Stimulated activated CD8-positive, alpha-beta memory T cell treated with anti-CD3 and anti-CD28 coated beads, Interleukin-7, amount 100 ng/mL, for 1 hour (primary cell): ENCODE data around the gene COPS6.

Experiments used
- DNase-seq, 2 donors: peaks; one replicate each; pipeline ENCODE4 v3.0.0-alpha.2; 2020; ENCODE audit warnings: low read depth in 2 of 2

COPS6 gene

DNA sequence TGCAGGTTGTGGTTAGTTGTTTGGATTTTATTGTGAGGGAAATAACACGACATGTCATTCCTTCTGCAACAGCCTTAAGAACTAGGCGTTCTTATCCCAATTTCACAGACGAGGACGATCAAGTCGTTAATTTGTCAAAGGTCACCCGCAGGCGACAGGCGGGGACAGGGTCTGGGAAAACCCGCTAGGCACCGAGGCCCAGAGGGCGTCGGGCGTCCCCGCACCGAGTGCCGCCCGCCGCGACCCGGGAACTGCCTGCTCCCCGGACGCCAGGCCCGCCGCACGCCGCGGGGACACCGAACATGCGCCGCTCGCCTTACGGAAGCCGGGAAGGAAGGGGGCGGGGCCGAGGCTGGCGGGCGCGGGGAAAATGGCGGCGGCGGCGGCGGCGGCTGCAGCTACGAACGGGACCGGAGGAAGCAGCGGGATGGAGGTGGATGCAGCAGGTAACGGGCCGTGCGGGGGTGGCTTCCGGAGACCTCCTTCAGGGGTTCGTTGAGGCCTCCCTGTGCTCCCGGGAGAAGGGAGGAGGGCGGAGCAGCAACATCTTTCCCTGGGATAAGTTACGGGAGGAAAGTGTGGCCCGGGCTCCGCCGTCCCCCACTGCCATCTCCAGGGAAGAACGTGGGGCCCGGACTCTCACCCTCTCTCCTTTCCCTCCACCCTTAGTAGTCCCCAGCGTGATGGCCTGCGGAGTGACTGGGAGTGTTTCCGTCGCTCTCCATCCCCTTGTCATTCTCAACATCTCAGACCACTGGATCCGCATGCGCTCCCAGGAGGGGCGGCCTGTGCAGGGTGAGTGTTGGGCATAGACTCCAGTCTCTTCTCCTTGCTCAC, at the start of gene COPS6:
Gene COPS6, plus strand, starts transcription at position 349 of the 837 bp plus-strand sequence. Its CDS starts 22 bp downstream, at position 371.
- DNase-seq, result peak; percentile 75

DNA sequence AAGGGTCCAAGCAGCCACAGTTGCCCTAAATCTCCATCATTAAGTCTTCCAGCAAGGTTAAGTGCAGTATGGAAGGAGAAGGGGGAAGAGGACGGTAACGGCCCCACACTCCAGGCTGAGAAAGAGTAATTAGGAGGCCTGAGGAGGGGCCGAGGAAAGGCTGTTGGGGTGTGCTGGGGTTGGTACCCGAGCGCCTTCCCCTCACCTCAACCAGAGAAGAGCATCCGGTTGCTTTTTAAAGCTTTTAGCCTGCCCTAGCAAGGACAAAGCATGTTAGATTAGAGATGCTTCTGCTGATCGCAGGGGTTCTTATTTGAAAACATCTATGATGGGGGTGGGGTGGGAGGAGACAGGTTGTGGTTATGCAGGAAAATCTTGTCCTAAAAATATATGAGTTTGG, 48.2 kb upstream of the COPS6 start:
- no peak for DNase-seq

DNA sequence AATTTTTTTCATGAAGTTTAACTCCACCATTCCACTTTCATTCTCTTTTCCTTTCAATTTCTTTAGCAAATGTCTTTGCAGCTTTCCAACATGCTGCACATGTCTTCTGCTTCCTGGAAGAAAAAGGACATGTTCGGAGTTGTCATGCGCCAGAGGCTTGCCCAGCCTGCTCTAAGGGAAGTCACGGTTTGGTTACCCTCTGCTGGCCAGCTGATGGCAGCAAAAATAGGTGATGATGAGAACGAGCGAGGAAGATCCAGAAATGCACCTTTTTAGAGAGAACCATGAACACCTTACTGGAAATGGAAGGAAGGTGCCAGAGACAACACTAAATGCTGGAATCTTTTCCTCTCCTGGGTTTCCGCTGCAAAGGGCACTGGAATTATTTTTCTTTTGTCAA, 44.1 kb upstream of the COPS6 start:
- no peak for DNase-seq

DNA sequence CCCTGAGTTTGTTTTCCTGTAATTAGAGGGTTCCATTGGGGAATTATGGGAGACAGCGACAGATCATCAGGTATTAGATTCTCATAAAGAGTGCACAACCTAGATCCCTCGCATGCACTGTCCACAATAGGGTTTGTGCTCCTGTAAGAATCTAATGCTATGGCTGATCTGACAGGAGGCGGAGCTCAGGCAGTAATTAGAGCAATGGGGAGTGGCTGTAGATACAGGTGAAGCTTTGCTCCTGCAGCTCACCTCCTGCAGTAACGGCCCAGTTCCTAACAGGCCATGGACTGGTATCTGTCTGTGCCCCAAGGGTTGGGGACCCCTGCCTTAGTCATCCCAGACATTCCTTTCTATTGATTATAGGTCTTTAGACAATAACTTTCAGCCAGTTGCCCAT, 40.1 kb upstream of the COPS6 start:
- no peak for DNase-seq

DNA sequence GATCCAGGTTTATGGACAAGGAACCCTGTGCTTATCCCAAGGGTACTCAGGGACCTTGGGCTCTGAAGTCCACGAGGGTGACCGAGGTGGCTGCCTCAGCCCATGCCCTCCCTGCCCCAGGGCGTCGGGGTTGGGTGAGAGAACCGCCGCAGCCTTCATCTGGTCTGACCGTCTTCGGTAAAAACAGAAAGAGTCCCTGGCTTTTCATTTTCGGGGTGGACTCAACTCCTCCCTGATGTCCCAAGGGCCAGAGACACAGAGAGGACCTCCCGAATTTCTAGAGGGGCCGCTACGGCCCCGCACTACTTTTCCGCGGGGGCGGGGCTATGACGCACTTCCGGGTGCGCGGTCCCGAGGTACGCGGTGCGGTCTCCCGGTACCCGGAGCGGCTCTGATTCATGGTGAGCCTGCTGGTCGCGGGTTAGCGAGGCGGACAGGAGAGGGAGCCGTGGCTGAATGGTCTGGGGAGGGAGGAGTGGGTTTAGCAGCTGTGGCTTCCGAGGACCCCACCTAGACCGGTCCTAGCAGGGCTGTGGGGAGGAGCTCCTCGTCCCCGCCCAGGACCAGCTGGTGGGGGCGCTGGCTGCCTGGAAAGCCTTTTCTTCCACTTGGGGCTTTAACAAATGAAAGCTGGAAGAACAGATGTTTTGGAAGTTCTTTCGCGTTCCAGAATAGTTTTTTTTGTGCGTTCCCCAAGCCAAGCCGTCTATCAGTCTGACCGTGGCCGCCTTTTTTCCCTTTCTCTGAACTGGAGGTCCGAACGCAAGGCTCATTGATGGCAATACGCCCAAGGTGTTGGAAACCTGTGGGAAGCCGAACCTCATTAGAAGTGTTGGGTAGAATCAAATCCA, 39.1 kb upstream of the COPS6 start, which contains the start of gene ZSCAN21:
Gene ZSCAN21, plus strand, starts transcription at position 334 of the 851 bp plus-strand sequence. CDS start 7,233 bp downstream, outside the sequence.
- DNase-seq, result peak; percentile 69 to 71

DNA sequence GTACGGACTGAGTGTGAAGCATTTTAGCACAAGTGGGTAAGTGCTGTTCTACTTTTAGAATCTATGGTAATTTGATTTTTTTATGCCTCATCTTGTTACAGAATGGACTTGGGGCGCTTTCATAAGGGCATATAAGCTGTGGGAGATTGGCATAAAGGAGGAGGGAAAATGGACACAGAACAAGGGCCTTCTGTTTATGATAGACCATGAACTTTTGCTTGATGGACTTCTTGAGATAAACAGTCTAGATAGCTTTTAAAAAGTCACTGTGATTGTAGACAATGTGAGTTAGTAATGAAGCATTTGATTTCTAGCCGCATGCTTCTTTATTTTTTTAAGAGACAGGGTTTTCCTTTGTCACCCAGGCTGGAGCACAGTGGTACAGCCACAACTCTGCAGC, 37.2 kb upstream of the COPS6 start:
- DNase-seq, result no peak

DNA sequence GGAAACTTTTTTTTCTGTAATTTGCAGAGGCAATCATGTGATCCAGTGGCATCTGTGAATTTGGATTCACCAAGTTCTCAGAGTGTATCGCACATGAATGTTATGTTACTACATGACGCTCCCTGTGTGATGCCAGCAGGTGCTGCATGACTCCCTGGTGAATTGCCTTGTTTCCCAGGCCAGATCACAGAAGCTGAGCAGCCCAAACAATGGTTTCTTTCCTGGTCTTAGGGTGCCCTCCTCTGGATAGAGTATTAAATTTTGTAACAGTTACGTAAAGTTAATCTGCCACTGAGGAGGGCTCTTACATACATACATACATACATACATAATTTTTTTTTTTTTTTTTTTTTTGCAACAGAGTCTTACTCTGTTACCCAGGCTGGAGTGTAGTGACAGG, 35.6 kb upstream of the COPS6 start:
- DNase-seq, result no peak

DNA sequence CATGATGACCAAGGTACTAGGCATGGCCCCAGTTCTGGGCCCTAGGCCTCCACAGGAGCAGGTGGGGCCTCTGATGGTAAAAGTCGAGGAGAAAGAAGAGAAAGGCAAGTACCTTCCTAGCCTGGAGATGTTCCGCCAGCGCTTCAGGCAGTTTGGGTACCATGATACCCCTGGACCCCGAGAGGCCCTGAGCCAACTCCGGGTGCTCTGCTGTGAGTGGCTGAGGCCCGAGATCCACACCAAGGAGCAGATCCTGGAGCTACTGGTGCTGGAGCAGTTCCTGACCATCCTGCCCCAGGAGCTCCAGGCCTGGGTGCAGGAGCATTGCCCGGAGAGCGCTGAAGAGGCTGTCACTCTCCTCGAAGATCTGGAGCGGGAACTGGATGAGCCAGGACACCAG, 31.8 kb upstream of the COPS6 start:
- no peak for DNase-seq

DNA sequence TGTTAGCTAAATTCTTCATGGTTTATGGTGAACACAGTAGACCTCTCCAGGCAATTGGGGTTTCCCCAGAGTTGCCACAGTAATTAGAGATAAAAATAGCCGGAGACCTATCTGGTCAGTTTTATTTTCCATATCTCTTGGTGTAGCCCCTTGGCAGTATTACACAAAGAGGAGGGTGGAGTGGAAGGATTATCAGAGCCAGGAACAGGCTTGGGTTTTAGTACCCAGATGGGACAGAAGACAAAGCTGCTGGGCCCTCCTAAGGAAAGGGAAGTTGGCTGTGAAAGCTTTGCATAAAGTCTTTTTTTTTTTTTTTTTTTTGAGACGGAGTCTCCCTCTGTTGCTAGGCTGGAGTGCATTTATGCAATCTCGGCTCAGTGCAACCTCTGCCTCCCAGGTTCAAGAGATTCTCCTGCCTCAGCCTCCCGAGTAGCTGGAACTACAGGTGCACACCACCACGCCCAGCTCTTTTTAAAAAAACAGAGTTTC, 29.5 kb upstream of the COPS6 start:
- DNase-seq, result no peak

DNA sequence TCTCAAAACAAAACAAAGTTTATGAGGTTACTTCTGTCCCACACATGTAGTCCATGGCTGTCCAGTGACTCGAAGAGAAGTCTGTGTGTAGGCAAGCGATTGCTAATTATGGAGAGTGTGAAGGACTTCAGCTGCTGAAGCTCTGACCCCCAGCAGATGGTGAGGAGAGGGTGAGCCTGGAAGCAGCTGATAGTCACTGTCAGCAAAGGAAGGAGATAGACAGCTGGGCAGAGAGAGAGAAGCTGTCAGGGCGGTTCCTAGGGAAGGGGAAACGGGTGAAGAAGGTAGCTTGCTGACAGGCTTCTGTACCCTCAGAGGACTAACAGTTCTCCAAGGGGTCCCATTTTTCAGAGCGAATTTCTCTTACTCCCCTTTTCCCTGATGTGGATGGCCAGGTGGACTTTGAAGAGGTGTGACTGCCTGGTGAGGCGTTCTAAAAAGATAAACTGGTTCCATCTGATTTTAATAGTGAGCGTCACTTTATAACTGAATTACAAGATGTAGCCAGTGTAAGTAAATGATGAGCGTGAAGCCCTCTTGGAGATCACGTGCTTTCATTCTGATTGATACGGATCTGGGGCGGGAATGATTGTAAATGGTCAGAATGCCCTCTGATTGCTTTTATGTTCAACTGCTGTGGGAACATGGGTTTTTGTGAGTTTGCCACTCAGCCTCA, 27.1 kb upstream of the COPS6 start:
- no peak for DNase-seq

DNA sequence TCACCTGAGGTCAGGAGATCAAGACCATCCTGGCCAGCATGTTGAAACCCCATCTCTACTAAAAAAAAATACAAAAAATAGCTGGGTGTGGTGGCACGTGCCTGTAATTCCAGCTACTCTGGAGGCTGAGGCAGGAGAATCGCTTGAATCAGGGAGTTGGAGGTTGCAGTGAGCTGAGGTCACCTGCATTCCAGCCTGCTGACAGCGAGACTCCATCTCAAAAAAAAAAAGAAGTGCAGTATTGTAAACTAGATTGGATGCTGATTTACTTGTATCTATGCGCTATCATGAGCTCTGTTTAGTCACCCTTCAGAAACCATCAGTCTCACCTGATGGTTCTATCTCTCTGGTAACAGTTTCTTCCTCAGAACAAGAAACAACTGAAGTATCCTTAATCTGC, 25.4 kb upstream of the COPS6 start:
- no peak for DNase-seq

DNA sequence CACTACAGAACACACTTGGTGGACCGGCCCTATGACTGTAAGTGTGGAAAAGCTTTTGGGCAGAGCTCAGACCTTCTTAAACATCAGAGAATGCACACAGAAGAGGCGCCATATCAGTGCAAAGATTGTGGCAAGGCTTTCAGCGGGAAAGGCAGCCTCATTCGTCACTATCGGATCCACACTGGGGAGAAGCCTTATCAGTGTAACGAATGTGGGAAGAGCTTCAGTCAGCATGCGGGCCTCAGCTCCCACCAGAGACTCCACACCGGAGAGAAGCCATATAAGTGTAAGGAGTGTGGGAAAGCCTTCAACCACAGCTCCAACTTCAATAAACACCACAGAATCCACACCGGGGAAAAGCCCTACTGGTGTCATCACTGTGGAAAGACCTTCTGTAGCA, 24.6 kb upstream of the COPS6 start:
- no peak for DNase-seq

DNA sequence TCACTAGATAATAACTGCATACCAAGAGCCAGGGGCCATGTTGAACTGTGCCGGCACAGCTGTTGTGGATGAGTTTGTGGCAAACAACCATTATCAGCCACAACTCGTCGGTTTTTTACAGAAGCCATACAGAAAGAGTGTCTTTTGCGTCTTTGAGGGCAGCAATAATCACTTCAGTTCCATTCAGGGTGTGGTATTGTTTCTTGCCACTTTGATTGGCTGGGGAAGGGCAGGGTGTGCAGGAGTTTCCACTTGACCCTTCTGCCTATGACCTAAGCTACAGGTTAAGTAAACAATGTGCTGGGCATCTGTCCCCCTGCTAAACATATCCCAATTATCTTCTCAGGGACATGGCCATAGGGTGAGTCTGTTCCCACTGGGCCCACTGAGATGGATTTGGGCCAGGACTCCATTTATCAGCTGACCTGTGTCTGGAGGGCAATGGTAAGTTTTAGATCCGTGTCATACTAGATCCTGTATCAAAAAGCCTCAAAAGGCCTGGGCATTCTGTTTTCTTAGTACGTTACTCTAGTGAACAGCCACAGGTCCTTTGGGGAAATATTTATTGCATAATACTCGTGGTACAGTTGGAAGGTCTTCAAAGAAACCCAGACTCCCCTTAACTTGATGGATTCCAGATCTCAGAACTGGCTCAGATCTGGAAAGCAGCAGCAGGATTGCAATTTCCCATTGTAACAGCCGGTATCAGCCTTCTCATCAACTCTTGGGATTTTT, 23.1 kb upstream of the COPS6 start:
- DNase-seq, result no peak

DNA sequence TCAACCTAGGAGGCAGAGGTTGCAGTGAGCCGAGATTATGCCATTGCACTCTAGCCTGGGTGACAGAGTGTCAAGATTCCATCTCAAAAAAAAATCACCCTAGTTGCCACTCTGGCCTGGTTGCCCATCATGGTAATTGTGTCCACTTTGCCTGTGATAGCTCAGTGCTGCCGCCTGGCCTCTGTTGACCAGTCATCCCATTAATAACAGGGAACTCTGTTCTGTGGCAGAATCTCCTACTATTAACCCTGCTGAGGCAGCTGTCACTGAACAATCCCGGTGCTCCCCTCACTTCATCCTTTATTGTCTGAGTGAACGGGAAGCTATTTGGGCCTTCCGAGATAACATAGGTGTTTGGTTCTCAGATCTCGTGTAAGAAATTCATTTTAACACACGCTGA, 21.8 kb upstream of the COPS6 start:
- DNase-seq, result no peak

DNA sequence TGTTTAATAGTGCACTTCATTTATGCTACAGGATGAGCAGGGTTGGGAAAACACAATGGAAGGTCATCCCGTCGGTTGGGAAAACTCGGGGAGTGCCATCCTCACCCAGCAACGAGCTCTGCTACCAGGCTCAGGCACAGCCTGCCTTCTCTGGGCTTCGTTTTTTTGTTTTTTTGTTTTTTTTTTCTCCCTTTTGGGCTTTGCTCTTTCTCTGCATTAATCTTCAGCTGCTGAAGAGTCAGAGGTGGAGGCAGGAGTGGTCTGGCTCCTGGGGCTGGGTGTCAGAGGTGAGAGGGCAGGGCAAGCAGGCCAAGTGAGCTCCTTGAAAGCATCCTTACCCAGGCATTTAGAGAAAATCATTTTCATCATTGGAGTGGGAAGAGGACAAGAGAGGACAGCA, 18.8 kb upstream of the COPS6 start:
- DNase-seq, result no peak

DNA sequence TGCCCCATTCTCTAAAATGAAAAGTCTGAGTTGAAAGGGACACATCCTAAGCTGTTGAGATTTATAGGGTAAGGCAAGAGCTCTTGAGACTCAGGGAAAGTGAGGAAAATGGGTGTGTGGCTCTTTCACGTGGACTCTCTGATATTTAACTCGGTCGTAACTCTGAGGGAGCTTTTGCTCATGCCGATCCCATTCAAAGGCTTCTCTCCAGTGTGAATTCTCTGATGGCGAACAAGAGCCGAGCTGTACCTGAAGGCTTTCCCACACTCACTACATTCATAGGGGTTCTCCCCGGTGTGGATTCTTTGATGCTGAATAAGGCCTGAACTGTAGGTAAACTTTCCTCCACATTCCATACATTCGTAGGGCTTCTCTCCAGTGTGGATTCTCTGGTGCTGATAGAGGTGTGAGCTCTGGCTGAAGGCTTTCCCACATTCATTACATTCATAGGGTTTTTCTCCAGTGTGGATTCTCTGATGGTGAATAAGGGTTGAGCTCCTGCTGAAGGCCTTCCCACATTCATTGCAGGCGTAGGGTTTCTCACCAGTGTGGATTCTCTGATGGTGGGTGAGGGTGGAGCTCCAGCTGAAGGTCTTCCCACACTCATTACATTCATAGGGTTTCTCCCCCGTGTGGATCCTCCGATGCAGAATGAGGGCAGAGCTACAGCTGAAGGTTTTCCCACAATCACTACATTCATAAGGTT, 17.6 kb upstream of the COPS6 start:
- no peak for DNase-seq

DNA sequence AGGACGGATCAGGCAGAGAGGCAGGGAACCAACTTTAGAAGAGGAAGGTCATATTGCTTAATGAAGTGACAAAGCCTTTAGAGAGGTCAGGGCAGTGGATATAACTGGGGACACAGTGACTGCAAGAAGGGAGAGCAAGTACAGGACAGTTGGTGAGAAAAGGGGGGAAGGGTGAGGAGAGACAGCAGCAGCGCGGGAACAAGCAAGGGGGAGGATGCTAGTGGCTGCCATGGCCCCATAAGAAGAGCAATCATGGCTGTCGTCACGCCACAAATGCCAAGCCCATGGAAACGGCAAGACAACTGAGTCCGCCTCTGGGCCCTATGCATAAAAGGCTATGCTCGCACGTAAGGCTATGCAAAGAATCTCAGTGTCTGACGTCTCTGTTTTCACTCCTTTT, 16.3 kb upstream of the COPS6 start:
- no peak for DNase-seq

DNA sequence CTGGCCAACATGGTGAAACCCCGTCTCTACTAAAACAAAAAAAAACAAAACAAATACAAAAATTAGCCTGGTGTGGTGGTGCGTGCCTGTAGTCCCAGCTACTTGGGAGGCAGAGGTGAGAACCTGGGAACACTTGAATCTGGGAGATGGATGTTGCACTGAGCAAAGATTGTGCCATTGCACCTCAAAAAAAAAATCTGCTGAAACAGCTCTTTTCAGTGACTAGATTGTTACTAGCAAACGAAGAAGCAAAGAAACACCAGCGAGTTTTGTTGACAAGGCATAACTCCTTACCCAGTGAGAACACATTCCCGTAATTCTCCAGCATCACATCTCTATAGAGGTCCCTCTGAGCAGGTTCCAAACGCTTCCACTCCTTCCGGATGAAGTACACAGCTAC, 13.9 kb upstream of the COPS6 start:
- DNase-seq, result no peak

DNA sequence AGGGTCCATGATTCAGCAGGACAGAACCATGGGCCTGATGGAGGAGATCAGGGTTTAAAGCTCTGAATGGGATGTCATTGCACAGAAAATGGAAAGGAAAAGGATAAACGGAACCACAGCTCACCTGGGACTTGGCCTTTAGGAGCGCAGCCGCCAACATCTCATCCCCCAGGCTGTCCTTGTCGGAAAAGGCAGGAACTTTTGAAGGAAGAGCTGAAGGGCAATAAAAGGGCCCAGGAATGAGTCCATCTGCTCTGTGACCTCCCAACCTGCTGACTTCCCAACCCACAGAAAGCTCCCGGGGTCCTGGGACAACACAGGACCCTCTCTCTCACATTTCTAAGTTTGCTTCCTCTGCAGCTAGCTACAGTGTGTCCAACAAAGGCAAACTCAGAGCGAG, 13.4 kb upstream of the COPS6 start:
- DNase-seq, result no peak

DNA sequence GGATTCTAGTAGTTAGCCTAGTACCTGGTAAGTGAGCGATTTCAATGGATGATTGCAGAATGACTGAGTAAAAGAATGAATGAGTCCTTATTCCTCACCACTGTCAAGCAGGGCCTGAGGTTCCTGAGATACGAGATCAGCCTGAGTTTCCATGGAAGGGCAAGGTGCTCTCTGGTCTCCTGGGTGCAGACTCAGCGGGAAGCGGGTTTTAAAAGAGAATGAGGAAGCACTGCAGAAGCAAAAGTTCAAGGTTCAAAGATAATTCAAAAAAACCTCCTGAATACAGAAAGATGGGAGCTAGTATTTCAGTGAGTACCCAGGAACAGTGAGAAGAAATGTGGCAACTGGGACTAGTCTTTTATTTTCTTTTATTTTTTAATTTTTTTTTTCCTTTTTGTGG, 11.6 kb upstream of the COPS6 start:
- no peak for DNase-seq

DNA sequence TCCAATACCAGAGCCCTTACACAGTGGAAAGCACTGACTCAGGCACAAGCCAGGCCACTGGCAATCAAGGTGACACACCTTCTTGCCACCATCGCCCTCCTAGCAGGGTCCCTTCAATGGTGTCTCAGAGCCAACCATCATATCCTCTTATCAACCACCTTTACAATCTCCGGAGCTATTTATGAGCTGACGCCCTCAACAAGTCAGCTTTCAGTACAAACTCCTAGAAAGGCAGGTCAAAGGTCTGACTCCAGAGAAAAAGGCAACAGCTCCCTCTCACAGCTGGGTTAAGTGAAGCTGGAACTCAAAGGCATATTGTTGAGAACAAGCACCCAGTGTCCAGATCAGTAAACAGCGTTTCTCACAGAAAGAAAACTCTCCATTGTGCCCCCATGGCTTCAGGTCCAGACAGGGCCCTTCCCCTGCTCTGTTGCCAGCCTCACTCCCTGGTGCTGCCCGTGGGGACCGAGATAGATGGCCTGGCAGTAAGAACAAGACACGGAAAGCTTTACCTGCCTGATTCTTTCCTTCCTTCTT, 9.7 kb upstream of the COPS6 start:
- DNase-seq, result no peak
